ENCODE data around the gene LMBR1.
"Not testable (repeated sequence)": the region's sequence is repeated elsewhere in the genome, so short reads cannot be mapped to it uniquely, and the experiment has no call there.

LMBR1 gene

GRCh38 chr7:156652886-156653568 is 240.0 kb downstream of the LMBR1 start:
- POLR2A ChIA-PET = no interaction called here
- CTCF ChIA-PET = interaction anchor here (1.5 to 1.7 kb wide), 2 partner anchors 11 to 14 kb away, joined by 3 to 5 read pairs; no protein-coding TSS in a partner anchor
- no peak for DNase-seq (ENCODE audit: low read depth, low spot score)
- TF ChIP-seq, protein P1, sequence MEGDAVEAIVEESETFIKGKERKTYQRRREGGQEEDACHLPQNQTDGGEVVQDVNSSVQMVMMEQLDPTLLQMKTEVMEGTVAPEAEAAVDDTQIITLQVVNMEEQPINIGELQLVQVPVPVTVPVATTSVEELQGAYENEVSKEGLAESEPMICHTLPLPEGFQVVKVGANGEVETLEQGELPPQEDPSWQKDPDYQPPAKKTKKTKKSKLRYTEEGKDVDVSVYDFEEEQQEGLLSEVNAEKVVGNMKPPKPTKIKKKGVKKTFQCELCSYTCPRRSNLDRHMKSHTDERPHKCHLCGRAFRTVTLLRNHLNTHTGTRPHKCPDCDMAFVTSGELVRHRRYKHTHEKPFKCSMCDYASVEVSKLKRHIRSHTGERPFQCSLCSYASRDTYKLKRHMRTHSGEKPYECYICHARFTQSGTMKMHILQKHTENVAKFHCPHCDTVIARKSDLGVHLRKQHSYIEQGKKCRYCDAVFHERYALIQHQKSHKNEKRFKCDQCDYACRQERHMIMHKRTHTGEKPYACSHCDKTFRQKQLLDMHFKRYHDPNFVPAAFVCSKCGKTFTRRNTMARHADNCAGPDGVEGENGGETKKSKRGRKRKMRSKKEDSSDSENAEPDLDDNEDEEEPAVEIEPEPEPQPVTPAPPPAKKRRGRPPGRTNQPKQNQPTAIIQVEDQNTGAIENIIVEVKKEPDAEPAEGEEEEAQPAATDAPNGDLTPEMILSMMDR (IDR thresholded peaks at IDR 0.05; ENCODE audit: insufficient read depth, low read length, missing control alignments) = no peak
- H3K4me3 ChIP-seq (ENCODE audit: low read depth, low read length) = no peak overlapping the region

GRCh38 chr7:156651474-156651873 is 241.5 kb downstream of the LMBR1 start:
- ChIA-PET CTCF (interaction anchor here (1.6 kb wide), 1 partner anchor 174 kb away, joined by 3 read pairs; no protein-coding TSS in a partner anchor), POLR2A (no interaction called here)
- TF ChIP-seq, protein P1 (IDR thresholded peaks at IDR 0.05; ENCODE audit: insufficient read depth, low read length, missing control alignments) = no peak
- no peak overlapping the region for H3K4me3 ChIP-seq (ENCODE audit: low read depth, low read length)
- peak; percentile 9 for DNase-seq (ENCODE audit: low read depth, low spot score)

DNA sequence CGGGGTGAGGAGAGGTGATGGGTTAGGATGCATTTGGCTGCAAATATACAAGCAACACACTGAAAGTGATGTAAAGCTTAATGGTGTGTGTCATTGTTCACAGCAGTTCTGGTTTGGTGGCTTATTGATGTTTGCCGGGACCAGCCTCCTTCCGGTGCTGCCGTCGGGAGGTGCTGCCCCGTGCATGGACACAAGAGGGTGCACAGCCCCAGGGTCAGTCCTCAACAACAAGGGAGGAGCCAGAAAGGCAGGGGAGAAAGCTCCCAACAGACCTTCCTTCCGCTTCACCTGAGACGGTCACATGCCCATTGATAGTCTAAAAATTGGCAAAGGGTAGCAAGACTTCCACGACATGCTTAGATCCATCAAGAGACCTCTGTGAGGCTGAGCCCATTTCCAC is 242.9 kb downstream of the LMBR1 start:
- DNase-seq (ENCODE audit: low read depth, low spot score) = no peak
- ChIA-PET CTCF (interaction anchor here (0.5 to 1.6 kb wide), 6 partner anchors 9 to 175 kb away, joined by 3 to 4 read pairs (median 4); partner anchors contain the start of gene RNF32), POLR2A (no interaction called here)
- TF ChIP-seq, protein P1 (IDR thresholded peaks at IDR 0.05; ENCODE audit: insufficient read depth, low read length, missing control alignments) = peak; percentile 46
- no peak overlapping the region for H3K4me3 ChIP-seq (ENCODE audit: low read depth, low read length)

DNA sequence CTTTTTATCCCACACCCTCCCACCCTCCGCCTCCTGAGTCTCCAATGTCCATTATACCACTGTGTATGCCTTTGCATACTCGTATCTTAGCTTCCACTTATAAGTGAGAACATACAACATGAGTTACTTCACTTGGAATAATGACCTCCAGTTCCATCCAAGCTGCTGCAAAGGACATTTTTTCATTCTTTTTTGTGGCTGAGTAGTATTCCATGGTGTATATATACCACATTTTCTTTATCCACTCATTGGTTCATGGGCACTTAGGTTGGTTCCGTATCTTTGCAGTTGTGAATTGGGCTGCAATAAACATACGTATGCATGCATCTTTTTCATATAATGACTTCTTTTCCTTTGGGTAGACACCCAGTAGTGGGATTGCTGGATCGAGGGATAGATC is 245.7 kb downstream of the LMBR1 start:
- DNase-seq (ENCODE audit: low read depth, low spot score); H3K4me3 ChIP-seq (ENCODE audit: low read depth, low read length); POLR2A ChIA-PET: not testable (repeated sequence)
- CTCF ChIA-PET = interaction anchor here (1.0 kb wide), 1 partner anchor 173 kb away, joined by 3 read pairs; no protein-coding TSS in a partner anchor

- DNase-seq (ENCODE audit: low read depth, low spot score) = no peak
- no peak overlapping the region for H3K4me3 ChIP-seq (ENCODE audit: low read depth, low read length)
- ChIA-PET POLR2A (interaction anchor here (0.7 kb wide), 1 partner anchor 67 kb away, joined by 3 read pairs; no protein-coding TSS in a partner anchor), CTCF (no interaction called here)
- TF ChIP-seq, protein P1 (IDR thresholded peaks at IDR 0.05; ENCODE audit: insufficient read depth, low read length, missing control alignments) = no peak
Measured at GRCh38 chr7:156642306-156643045, 250.5 kb downstream of the LMBR1 start.

GRCh38 chr7:156640949-156641485 is 252.0 kb downstream of the LMBR1 start:
- H3K4me3 ChIP-seq (ENCODE audit: low read depth, low read length) = peak overlapping the region; percentile 80
- ChIA-PET CTCF (interaction anchor here (1.3 to 1.6 kb wide), 2 partner anchors 9 to 178 kb away, joined by 3 to 4 read pairs; no protein-coding TSS in a partner anchor), POLR2A (interaction anchor here (0.8 kb wide), 1 partner anchor 26 kb away, joined by 3 read pairs; no protein-coding TSS in a partner anchor)
- no peak for DNase-seq (ENCODE audit: low read depth, low spot score)
- TF ChIP-seq, protein P1 (IDR thresholded peaks at IDR 0.05; ENCODE audit: insufficient read depth, low read length, missing control alignments) = no peak

Data from AG04449 (cell line).